GM12891 (cell line): ENCODE data around the gene ATXN10.
A peak's percentile ranks its signal among the peaks of the same experiment; 100 is the strongest.

Source experiments
- DNase-seq: peaks from one replicate; pipeline ENCODE4 v3.0.0; 2011; ENCODE audit warnings: low spot score; ENCODE audit not compliant: insufficient read length
- FAIRE-seq: peaks from 2 replicates; lab custom pipeline; 2011; peaks lifted over from hg19 to GRCh38; lab: Jason Lieb, UNC
- PAX5 ChIP-seq: IDR thresholded peaks from 2 replicates; pipeline ENCODE4 v1.6.1; 2011; ENCODE audit warnings: low read length, moderate library complexity, mild to moderate bottlenecking; ENCODE audit not compliant: insufficient read depth, severe bottlenecking
- POLR2A ChIP-seq: IDR thresholded peaks from 2 replicates; pipeline ENCODE4 v1.6.1; 2011; ENCODE audit warnings: low read depth, low read length, control low read depth
- POLR2AphosphoS5 ChIP-seq: IDR thresholded peaks from 2 replicates; pipeline ENCODE4 v1.6.1; 2011; ENCODE audit warnings: low read depth, low read length, control low read depth
- POU2F2 ChIP-seq: IDR thresholded peaks from 2 replicates; pipeline ENCODE4 v1.6.1; 2011; ENCODE audit warnings: low read depth, mild to moderate bottlenecking, control low read depth, low read length, moderate library complexity
- SPI1 ChIP-seq: IDR thresholded peaks from 2 replicates; pipeline ENCODE4 v1.6.1; 2011; ENCODE audit warnings: low read depth, low read length, control low read depth
- TAF1 ChIP-seq: IDR thresholded peaks from 2 replicates; pipeline ENCODE4 v1.6.1; 2011; ENCODE audit warnings: low read depth, low read length, control low read depth

ATXN10 gene

GRCh38 chr22:45768490-45768889, 96.9 kb downstream of the ATXN10 start:
- no peak for FAIRE-seq
- DNase-seq = no peak

GRCh38 chr22:45769569-45770210, 98.1 kb downstream of the ATXN10 start:
- no peak for FAIRE-seq
- no peak for DNase-seq
- TF ChIP-seq TAF1 (no peak), SPI1 (no peak), POLR2AphosphoS5 (no peak), POU2F2 (no peak), PAX5 (no peak), POLR2A (no peak)

More at GRCh38 chr22:45768490-45768889, 96.9 kb downstream of the ATXN10 start:
- TF ChIP-seq POLR2AphosphoS5 (no peak), POLR2A (no peak), TAF1 (no peak), SPI1 (no peak), POU2F2 (no peak), PAX5 (no peak)

GRCh38 chr22:45770506-45770905, 98.9 kb downstream of the ATXN10 start:
- no peak for FAIRE-seq
- DNase-seq = no peak
- TF ChIP-seq POU2F2 (no peak), SPI1 (no peak), PAX5 (no peak), POLR2A (no peak), TAF1 (no peak), POLR2AphosphoS5 (no peak)

- DNase-seq = no peak
- TF ChIP-seq POLR2AphosphoS5 = no peak
- no peak for TF ChIP-seq SPI1
- no peak for TF ChIP-seq POU2F2
- no peak for TF ChIP-seq TAF1
- no peak for TF ChIP-seq POLR2A
- no peak for TF ChIP-seq PAX5
- FAIRE-seq = no peak
Measured at GRCh38 chr22:45771057-45771456, 99.4 kb downstream of the ATXN10 start.

GRCh38 chr22:45771711-45772110, 100.1 kb downstream of the ATXN10 start:
- no peak for TF ChIP-seq POU2F2
- no peak for TF ChIP-seq POLR2AphosphoS5
- TF ChIP-seq SPI1 = no peak
- TF ChIP-seq PAX5 = no peak
- TF ChIP-seq TAF1 = no peak
- FAIRE-seq = no peak
- no peak for DNase-seq

GRCh38 chr22:45772743-45773142, 101.1 kb downstream of the ATXN10 start:
- no peak for TF ChIP-seq PAX5
- TF ChIP-seq TAF1 = no peak
- TF ChIP-seq POLR2A = 0 out of 2 replicates have a peak, but pooled peaks have one; percentile 16
- peak; percentile 88; the same call in 1 of the 2 replicates for TF ChIP-seq POU2F2
- TF ChIP-seq SPI1 = 0 out of 2 replicates have a peak, but pooled peaks have one; percentile 13
- no peak for TF ChIP-seq POLR2AphosphoS5
- FAIRE-seq (peak; percentile 84), DNase-seq (no peak)

- peak; percentile 91 for FAIRE-seq
Measured at GRCh38 chr22:45774001-45774670, 102.5 kb downstream of the ATXN10 start.

GRCh38 chr22:45775062-45775461, 103.4 kb downstream of the ATXN10 start:
- TF ChIP-seq POU2F2 = no peak
- peak; percentile 56; the same call in 1 of the 2 replicates for TF ChIP-seq POLR2AphosphoS5
- TF ChIP-seq POLR2A = peak; percentile 75
- FAIRE-seq = peak; percentile 59
- DNase-seq = no peak

More at GRCh38 chr22:45774001-45774670, 102.5 kb downstream of the ATXN10 start:
- no peak for TF ChIP-seq TAF1
- no peak for TF ChIP-seq SPI1
- no peak for TF ChIP-seq POLR2A
- TF ChIP-seq PAX5 = no peak
- no peak for TF ChIP-seq POLR2AphosphoS5
- no peak for TF ChIP-seq POU2F2
- no peak for DNase-seq

- TF ChIP-seq POLR2AphosphoS5 = peak; percentile 54; the same call in 1 of the 2 replicates
- TF ChIP-seq POLR2A = 0 out of 2 replicates have a peak, but pooled peaks have one; percentile 44
- no peak for TF ChIP-seq PAX5
- peak; percentile 25; the same call in 1 of the 2 replicates for TF ChIP-seq POU2F2
- peak; percentile 90 for FAIRE-seq
- no peak for DNase-seq
Measured at GRCh38 chr22:45775569-45776312, 104.1 kb downstream of the ATXN10 start.

GRCh38 chr22:45776313-45776585, 104.6 kb downstream of the ATXN10 start:
- no peak for TF ChIP-seq SPI1
- no peak for TF ChIP-seq POLR2AphosphoS5
- TF ChIP-seq POLR2A = no peak
- TF ChIP-seq TAF1 = 0 out of 2 replicates have a peak, but pooled peaks have one; percentile 6
- DNase-seq (no peak), FAIRE-seq (no peak)
